Tibial nerve (tissue), 3 donors: Measurements from ENCODE around the gene PRXL2C.

Experiments
- POLR2A ChIP-seq, 2 donors: fragments of 450-650 bp; IDR thresholded peaks; one replicate each; pipeline ENCODE4 v1.6.1; 2017; ENCODE audit warnings: antibody characterized with exemption in 2 of 2, mild to moderate bottlenecking in 2 of 2, moderate library complexity in 2 of 2
- TF ChIP-seq, protein P1 (sequence below), 5 experiments: fragments of 200-600 bp in 3 of 5; fragments of 450-650 bp in 2 of 5; sonication (generic) in 3 of 5; IDR thresholded peaks; one replicate each; pipeline ENCODE4 v1.5.1; 2016 to 2019; ENCODE audit warnings: antibody characterized with exemption in 5 of 5, mild to moderate bottlenecking in 3 of 5, moderate library complexity in 2 of 5

GRCh38 chr9:96611302-96611701 is 43.8 kb downstream of the PRXL2C start:
- TF ChIP-seq, protein P1, sequence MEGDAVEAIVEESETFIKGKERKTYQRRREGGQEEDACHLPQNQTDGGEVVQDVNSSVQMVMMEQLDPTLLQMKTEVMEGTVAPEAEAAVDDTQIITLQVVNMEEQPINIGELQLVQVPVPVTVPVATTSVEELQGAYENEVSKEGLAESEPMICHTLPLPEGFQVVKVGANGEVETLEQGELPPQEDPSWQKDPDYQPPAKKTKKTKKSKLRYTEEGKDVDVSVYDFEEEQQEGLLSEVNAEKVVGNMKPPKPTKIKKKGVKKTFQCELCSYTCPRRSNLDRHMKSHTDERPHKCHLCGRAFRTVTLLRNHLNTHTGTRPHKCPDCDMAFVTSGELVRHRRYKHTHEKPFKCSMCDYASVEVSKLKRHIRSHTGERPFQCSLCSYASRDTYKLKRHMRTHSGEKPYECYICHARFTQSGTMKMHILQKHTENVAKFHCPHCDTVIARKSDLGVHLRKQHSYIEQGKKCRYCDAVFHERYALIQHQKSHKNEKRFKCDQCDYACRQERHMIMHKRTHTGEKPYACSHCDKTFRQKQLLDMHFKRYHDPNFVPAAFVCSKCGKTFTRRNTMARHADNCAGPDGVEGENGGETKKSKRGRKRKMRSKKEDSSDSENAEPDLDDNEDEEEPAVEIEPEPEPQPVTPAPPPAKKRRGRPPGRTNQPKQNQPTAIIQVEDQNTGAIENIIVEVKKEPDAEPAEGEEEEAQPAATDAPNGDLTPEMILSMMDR (IDR thresholded peaks at IDR 0.05): no peak
- no peak for TF ChIP-seq POLR2A (IDR thresholded peaks at IDR 0.05)
